GM21526 (cell line): ENCODE data around the gene GRPR.
A peak's percentile ranks its signal among the peaks of the same experiment; 100 is the strongest.

Experiments used
- ATAC-seq: cut with Tn5 transposase; IDR thresholded peaks from one replicate; pipeline ENCODE4 v1.9.1; 2021; ENCODE audit warnings: moderate library complexity; ENCODE audit not compliant: unreplicated experiment, low FRiP score

Gene GRPR

DNA sequence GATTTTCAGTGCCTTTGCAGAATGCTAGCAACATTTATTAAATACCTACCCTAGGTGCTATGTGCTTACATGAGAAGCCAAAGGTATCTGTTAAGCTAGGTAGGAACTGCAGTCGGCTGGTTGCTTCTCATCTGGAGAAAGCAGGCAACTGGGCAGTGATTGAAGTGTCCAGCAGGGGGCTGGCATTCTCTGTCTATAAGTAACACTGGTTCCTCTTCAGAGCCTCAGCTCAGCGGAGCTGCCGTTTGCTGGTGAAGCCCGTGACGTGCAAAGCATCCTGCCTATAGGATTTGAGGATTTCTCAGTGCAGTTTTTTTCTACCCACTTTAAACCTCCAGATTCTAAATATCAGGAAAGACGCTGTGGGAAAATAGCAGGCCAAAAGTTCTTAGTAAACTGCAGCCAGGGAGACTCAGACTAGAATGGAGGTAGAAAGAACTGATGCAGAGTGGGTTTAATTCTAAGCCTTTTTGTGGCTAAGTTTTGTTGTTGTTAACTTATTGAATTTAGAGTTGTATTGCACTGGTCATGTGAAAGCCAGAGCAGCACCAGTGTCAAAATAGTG lies at the start of gene GRPR:
Gene GRPR (plus strand): TSS at position 344 of the 565 bp plus-strand sequence. CDS start 389 bp downstream, outside the sequence.
- peak; percentile 63 for ATAC-seq

DNA sequence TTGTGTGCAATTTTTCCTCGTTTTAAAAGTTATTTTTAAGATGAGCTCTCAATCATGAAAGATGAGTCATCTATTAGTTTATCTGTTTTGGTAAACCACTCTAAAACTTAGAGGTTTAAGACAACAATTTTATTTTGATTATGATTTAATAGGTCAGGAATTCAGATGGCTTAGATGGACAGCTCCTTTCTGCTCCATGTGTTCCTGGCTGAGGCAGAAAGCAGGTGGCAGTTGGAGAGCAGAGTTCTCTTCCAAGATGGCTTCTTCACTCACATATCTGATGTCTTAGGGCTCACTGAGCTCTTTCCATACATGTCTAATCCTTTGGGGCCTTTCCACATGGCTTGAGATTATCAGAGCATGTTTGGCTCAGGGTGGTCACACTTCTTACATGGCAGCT lies 48.3 kb upstream of the GRPR start:
- ATAC-seq: no peak

DNA sequence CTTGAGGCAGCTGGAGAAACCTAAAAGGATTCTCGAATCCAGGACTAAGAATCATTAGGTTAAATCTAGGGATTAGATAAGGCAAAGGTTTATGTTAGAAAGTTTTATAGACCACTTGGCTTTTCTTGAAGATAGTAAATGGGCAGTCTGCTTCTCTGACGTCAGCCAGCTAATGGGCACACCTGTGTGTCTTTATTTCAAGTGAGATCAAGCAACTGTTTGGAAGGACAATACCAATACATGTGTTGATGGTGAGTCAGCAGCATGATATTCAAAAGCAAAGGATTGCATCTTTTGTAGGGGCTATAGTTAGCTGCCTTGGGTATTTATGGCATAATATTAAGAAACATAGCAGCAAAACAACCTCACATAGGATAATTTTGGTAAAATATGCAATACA lies 46.5 kb upstream of the GRPR start:
- no peak for ATAC-seq

DNA sequence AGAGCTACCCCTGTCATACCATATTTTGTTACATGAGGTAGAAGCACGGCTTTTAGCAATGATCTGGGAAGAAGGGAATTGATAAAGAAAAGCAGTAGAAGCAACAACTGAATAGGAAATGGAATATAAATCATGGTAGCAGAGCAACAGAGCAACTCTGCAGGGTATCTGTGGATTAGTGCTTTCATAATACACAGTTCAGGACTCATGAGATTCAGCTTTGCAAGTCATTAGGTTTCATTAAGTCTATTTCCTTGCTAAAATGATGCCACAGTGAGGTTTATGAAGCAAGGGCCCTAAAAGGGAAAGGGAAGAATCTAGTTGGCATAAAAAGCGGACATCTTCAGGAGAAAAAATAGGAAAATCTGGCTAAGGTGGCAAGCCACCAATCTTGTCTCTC lies 45.6 kb upstream of the GRPR start:
- no peak for ATAC-seq

DNA sequence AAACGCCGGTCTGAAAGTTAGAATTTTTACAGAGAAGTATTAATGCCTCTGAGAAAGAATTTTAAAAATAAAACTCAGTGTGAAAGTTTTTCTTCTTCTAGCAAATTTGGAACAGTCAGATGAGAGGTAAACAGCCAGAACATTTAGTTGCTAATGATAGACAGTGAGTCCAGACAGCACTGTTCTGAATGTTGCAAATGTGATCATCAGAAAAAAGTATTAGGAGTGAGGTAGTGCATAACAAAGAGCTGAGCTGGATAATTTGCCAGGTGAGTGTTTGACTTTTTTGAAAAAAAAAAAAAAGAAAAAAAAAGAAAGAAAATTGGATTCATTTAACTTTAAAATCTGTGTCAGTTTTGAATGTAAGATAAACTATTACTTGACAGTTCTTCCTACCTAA lies 42.0 kb upstream of the GRPR start:
- ATAC-seq: no peak

DNA sequence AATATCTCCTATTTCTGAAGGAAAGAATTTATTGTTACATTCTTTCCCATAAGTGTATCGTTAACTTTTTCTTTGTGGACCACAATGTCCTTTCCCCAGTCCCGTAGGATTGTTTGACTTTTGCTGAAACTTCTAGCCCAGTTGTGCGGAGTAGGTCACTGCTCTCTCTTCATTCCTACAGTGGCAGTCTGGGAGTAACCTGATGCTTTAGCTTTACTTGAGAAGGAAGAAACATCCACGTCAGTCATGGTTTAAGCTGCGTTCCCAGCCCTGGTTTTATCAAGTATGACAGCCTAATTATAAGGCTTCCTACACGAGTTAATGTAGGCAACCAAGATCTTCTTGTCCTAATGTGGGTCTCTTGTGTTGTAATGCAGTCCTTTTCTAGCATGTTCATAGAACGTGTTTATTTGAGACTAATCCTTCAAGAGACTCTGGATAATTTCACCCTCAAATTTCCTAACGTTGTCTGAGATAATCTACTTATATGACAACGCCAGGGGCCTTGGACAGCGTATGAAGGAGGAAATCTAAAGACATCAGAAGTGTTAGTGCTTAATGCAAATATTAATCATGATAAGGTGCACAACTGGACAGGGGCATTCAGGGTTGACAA lies 40.8 kb upstream of the GRPR start:
- no peak for ATAC-seq

DNA sequence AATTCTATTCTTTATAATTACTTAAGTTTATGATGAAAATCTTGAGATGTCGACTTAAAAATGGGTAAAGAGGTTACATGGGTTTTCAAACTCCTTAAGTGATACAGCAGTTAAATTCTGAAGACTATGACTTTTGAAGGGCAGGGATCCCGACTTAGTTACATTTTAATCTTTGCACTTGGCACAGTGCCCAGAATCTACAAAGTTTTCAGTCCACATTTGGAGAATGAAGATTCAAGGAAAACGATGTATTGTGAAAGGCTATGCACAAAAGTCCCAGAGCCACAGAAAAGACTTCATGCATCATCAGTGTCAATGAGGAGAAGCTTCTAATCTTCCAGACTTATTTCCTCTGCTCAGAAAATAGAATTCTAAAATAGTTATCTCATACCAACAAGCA lies 36.3 kb upstream of the GRPR start:
- ATAC-seq: no peak

DNA sequence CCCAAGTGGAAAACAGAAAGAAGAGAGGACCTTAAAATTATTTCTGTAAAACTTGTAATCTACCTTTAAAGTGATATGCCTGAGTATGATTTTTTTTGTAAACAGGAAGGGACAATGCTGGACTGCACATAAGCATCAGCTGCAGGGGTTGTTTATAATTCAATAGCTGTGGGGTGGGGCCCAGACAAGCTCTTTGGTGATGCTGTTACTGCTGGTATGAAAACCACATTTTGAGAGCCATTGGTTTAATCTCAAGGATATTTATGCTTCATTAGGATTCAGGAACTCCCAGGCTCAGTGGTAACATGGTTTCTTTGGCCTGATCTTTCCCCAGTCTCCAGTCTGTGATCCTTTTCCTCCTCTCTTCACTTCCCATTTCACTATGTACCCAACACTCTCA lies 34.3 kb upstream of the GRPR start:
- no peak for ATAC-seq

DNA sequence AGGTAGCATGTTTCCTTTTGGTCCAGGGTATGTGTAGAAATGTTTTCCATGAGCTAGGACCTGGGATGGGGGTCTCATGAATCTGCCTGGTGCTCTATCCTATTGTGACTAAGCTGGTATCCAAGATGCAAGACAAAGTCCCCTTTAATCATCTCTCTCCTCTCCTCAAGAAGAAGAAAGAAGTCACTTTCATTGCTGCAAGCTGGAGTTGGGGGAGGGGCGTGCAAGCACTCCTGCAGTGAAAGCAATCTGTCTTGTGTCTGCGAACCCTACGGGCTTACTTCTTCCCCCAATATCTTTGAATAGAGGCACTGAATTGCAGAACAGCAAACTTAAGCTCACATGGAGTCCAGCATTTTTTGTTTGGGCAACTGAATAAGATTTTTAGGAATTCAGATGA lies 27.2 kb upstream of the GRPR start:
- ATAC-seq: no peak

DNA sequence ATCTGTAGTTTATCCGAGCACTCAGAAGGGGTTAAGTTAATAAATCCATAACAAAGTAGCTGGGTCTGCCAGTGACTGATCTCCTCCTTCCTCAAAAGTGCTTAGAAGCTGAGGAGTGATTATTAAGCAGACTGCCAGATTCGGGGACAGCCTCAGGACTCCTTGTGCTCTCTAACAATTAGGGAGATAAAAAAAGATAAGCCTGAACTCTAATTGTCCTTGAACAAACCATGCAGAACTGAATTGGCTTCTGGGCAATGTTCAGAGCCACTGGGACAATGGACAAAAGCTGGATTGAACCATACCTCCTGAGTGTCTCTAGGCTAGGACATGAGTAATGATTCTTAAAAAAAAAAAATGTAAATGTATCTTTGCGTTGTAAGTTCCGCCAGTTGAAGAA lies 22.7 kb upstream of the GRPR start:
- ATAC-seq: no peak

DNA sequence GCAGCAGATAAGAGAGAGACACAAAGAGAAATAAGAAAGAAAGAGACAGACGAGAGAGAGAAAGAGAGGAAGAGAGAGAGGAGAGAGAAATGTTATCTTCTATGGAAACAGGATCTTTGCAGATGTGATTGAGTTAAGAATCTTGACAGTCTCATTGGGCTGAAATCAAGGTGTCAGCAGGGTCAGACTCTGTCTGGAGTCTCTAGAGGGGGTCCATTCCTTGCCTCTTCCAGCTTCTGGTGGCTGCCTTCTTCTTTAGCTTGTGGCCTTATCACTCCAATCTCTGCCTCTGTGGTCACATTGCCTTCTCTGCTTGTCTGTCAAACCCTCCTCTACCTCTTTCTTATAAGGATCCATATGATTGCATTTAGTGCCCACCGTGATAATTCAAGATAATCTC lies 21.8 kb upstream of the GRPR start:
- no peak for ATAC-seq

DNA sequence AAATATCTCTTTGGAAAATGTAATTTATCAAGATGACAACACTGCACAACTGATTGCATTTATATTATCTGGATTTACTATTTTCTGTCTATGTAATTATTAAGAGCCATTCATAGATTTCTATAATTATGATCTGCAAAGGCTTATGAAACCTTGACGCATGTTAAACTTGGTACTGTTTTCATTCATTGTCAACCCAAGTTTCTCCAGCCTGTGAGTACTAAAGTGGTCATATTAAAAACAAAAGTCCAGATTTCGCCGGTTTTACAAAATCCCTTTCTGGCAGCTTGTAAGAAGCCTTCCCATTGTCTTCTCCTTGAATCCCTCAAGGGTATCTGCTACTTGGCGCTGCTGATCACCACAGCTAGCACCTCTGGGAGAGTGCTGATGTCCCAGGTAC lies 19.7 kb upstream of the GRPR start:
- no peak for ATAC-seq

DNA sequence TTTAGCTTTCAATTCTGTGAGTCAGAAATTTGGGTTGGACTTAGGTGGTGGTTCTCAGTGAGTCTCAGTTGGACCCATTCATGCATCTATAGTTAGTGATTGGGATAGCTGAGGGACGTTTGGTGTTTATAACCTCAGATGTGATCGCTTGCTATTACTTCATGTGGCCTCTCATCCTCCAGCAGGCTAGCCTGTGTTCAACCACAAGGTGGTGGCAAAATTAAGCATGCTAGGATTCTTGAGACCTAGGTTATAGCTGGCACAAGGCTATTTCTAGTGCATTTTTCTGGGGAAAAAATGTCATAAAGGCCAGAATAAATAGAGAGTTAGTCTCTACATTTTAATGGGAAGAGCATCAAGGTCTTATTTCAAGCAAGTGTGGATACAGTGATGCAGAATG lies 10.9 kb upstream of the GRPR start:
- ATAC-seq: no peak

DNA sequence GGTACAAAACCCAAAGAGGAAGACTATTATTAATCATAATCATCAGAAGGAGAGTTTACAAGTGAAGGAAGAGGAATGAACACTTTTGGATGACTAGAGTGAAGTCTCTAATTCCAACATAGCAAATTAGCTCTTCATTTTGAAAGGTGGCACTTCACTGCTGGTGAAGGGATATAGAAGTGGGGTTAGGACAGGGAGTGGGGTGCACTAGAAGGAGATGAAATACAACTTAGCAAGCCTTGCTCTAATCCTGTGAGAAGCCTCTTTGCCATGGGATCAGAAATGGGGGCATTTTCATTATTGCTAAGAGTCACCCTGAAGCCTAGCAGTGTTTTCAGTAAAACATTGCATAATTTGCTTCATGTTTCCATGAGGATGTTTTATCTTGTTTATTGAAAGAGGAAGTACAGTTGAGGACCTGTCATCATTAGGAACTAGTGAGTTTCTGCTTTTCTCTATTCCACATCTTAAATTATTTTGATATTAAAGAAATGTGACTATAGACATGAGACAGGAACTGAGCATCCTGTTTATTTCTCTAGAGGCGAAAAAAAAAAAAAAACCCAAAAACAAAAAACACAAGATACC lies 9.3 kb upstream of the GRPR start:
- no peak for ATAC-seq

DNA sequence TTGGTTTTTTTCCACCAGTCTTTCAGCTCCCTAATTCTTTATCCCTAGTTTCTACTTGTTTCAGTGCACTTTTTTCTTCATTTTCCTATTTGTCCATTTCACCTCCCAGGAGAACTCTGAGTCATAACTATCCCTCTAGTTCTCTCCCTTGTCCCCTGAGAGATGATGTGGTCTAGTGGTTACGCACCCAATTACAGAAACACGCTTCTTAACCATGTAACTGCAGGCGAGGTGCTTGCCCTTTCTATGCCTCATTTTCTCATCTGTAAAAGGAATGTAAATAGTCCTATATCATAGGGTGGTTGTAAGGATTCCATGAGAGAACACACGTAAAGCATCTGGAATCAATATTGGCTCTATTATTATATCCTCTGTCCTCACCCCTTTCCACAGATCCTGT lies 8.8 kb upstream of the GRPR start:
- no peak for ATAC-seq

DNA sequence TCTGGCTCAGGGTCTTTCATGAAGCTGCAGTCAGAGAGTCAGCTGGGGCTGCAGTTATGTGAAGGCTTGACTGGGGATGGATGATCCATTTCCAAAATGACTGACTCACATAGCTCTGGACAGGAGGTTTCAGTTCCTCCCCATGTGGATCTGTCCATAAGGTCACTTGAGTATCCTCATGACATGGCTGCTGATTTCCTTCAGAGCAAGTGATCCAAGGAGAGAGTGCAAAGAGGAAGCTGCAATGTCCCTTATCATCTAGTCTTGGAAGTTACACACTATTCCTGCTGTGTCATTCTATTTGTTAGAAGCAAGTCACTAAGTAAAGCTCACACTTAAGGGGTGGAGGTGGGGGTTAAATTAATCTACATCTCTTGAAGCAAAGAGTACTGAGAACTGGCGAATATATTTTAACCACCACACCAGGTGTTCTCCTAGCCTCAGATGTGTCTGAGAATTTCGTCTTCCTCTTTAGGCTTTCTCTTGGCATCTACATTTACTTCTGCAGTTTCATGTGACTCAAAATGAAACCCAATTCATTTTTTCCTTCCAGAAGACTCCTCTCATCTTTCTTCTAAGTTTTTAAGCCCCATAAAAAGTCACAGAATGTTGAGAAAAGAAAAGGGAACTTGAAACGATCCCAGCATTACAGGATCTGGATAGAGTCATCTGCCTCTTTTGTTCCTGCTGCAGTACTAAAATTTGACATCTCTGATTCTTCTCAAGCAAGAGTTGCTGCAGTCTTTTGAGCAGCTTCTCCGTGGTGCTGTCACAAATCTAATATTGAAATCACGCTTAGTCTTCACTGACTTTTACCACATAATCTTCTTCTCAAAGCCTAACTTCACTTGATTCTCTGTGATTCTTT lies 3.8 kb upstream of the GRPR start:
- peak; percentile 90 for ATAC-seq

DNA sequence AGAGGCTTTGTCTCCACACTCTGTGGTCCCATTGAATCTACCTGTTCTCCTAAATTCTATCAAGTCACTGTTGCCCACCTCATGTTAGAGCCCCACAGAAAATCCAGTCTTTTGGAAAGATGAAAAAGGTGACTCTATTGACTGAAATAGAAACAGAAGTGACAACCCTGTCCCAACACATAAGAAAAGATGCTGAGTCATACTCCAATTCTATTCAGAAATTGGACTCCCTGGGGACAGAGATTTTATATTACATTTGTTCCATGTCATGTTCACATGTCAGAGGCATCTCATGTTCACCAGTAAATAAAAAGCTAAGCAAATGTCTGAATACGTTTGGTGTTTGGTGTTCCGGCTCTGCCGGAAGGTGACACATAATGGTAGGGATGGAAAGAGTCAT lies 2.9 kb upstream of the GRPR start:
- no peak for ATAC-seq

DNA sequence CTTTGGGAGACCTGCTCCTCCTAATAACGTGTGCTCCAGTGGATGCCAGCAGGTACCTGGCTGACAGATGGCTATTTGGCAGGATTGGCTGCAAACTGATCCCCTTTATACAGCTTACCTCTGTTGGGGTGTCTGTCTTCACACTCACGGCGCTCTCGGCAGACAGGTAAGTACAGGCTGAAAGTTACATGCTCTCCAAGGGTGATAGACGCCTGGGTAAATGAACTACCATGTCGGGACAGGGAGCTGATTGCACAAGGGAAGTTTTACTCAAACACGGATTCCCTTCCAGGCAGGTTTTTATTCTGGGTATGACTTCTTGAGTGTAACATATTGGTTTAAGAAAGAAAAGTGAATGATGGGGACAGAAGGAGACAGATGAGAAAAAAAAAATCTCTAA lies 836 bp downstream of the GRPR start:
- no peak for ATAC-seq

DNA sequence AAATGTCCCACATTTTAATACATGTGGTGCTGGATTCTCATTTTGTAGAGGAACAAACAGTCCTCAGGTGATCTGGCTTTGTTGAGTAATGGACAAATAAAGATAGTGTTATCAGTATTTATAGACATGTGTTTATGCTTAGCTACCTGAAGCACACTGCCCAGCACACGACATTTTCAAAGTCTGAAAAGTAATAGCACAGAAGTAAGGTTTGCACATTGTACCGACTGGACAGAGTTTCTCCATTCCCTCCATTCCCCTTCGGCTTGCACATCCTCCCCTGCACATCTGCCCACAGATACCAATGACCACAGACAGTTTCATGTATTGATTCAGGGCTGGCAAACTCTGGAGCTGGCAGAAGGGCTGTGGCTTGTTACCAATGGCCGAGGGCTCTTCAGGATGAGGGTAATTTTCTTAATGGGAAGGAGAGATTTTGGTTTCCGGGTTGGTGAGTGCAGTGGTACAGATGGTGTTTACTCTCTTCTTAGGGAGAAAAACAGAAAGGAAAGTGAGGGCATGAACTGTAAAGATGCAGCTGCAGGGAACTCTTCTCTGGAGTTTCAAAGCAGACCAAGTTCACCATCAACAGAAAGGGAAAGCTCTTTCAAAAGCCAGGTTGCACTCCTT lies 2.3 kb downstream of the GRPR start:
- no peak for ATAC-seq

DNA sequence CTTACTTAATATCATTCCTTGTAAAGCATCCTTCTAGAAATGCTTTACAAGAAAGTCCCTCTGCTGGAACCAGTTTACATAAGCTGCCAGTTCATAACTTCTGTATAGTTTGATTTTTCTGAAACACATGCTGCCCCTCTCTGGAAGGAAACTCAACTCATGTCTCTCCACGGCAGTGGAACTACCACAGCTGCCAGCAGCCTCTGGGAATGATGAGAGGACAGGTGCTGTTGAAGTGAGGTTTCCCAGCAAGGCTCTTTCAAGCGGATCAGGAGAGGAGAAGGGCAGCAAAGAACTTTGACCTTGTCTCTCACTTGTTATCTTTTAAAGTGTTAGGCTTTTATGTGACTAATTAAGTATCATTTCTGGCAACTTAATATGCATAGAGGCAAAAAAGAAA lies 7.3 kb downstream of the GRPR start:
- ATAC-seq: no peak

DNA sequence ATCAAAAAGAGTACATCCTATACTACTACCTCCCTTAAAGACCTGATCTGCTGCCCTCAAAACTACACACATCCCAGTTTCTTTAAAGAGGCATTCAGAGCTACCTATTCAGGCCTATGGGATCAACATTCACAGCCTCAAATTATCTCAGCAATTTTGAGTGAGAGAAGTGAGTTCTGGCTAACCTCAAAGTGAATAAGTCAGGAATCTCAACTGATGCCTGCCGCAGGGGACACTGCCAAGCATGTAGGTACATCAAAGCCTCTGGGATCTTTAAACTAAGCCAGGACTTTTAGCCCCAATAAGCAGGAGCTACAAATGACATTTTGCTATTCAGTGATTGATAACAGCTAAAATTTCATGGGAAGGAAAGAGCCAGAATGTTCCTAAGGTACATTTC lies 11.6 kb downstream of the GRPR start:
- no peak for ATAC-seq
